GM10266 (cell line): Measurements from ENCODE around the gene THADA.

Experiments used
- DNase-seq: peaks from one replicate; pipeline ENCODE4 v3.0.0; 2012; ENCODE audit errors: extremely low spot score
- TF ChIP-seq, protein P1 (sequence below): IDR thresholded peaks from 2 replicates; pipeline ENCODE4 v1.5.1; 2012; ENCODE audit warnings: mild to moderate bottlenecking, low read depth; ENCODE audit not compliant: control insufficient read depth, insufficient read depth; ENCODE audit errors: missing control alignments

Gene THADA

DNA sequence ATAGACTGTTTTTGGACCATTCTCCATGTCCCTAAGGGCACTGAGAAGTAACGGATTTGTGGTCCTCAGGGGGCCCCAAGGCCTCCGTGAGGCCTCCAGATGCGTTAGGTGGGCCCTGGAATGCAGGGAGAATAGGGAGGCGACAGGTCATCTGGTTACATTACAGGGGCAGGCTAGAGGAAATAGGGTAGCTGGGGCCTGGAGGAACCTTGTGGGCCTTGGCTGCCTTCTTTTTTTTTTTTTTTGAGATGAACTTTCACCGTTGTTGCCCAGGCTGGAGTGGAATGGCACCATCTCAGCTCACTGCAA is 398.3 kb downstream of the THADA start:
- DNase-seq = no peak
- TF ChIP-seq, protein P1, sequence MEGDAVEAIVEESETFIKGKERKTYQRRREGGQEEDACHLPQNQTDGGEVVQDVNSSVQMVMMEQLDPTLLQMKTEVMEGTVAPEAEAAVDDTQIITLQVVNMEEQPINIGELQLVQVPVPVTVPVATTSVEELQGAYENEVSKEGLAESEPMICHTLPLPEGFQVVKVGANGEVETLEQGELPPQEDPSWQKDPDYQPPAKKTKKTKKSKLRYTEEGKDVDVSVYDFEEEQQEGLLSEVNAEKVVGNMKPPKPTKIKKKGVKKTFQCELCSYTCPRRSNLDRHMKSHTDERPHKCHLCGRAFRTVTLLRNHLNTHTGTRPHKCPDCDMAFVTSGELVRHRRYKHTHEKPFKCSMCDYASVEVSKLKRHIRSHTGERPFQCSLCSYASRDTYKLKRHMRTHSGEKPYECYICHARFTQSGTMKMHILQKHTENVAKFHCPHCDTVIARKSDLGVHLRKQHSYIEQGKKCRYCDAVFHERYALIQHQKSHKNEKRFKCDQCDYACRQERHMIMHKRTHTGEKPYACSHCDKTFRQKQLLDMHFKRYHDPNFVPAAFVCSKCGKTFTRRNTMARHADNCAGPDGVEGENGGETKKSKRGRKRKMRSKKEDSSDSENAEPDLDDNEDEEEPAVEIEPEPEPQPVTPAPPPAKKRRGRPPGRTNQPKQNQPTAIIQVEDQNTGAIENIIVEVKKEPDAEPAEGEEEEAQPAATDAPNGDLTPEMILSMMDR = no peak

DNA sequence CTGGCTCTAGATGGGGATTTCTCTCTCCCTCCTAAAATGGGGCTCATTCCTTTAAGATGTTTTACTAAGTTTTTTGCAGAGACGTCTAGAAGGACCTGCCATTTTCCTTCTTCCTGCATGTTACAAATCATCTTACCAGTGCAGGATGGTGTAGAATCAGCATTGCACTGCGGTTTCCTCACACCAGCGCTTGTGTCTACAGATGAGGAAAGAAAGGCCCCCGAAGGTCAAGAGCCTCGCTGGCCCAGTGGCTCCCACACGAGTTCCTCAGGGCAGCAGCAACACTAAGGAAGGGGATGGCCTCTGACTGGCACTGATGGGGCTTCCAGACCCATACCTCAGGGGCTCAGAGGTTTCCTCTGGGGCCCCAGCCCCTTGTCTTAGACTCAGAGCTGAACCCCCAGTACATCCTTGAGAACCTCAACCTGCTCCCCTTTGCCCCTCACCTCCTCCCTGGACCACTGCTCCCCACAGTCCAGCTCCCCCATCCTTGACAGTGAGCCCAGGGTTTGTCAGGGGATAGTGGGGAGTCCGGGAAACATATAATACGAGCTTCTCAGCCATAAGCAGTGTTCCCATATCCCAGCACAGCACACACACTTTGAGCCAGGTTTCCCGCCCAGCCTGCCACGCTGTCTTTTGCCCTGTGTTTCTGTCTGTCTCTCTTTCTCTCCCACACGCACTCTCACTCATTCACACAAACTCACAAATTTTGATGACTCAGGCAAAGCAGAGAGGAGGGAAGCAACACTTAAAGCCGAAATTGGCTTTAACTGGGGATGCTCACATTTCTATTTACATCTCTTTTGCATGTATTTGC is 398.9 kb downstream of the THADA start:
- no peak for DNase-seq
- TF ChIP-seq, protein P1 = no peak

DNA sequence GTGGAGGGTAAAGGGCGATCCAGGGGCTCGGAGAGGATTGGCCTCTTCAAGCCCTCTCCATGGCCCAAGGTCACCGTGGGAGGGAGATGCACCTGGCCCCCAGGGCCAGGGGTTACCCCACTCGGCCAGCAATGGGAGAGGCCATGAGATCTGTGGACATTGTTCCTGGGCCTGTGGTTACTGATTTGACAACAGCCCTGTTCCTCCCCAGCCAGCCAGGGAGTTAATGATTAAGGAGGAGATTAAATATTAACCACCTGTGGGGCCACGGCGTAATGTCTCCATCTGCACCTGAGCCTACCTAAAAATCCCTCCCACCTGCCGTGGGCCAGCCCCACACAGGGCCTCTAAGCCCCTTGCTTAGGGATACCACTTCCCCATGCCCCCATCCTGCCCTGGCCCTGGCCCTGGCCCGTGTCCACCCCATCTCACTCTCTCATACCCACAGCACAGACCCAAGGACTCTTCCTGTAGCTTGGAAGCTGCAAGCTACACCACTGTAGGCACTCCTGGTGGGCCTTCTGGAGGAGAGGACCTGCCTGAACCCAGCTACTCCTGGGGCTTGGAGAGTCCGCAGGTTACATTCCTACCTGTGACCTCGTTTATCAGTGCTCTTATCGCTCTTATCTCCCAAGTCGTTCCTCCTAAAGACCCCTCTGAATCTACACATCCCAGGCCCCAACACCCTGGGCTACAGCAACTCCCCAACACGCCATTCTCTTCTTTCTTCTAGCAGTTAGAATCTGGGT is 401.5 kb downstream of the THADA start:
- DNase-seq = no peak
- TF ChIP-seq, protein P1 = no peak

DNA sequence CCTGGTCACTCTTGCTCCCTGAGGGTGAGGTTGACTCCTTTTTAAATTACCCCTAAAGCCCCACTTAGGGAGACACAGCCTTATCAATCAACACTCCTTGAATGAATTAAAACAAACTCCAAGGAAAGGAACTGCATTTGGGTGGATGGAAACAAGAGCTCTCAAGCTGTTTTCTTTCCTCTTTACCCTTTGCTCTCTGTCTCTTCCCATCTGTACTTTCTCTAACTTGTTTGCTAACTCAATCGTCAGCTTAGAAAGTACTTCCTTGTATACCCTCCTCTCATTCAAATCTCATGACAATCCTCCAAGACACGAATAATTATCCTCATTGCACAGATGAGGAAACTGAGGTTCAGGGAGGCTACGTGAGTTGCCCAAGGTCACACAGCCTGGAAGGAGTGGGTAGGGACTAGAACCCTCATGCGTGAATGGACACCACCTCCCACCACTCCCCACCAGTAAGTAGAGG is 402.2 kb downstream of the THADA start:
- no peak for DNase-seq
- TF ChIP-seq, protein P1 = no peak

DNA sequence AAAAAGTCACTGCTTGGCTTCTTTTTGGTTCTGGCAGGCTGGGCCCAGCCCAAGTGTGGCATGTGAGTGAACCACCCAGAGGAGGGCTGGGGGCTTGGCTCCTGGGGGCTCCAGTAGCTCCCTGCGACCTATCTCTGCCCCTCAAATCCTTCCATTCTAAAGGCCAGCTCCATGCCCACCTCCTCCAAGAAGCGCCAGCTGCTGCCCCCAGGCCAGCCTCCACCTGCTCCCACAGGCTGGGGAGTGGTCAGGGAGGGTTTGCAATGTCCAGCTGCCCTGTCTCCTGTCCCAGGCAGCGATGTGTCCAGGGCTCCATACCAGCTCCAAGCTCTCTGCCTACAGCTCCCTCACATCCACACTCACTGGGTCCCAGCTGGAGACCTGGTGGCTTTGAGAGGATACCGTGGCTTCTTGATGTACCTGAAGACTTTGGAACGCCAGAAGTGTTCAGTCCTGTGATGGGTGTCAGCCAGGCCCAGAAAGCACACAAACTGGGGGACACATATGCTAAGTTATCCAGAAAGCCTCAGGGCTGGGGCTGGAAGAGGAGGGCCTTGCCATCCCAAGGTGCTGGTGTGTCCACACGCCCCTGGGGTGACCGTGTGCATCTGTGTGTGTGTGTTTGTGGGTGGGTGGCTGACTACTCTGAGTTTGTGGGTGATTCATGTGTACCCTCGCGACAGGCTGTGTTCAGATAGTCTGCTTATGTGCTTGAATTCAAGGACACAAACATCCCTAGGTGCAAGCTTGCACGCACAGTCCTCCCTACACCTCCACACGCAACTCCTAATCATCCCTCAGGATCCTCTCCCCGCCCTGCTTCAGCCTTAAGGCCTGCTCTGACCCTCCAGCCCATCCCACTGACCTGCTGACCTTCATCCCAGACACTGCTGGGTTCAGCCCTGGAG is 402.8 kb downstream of the THADA start:
- TF ChIP-seq, protein P1 = no peak
- DNase-seq = no peak

DNA sequence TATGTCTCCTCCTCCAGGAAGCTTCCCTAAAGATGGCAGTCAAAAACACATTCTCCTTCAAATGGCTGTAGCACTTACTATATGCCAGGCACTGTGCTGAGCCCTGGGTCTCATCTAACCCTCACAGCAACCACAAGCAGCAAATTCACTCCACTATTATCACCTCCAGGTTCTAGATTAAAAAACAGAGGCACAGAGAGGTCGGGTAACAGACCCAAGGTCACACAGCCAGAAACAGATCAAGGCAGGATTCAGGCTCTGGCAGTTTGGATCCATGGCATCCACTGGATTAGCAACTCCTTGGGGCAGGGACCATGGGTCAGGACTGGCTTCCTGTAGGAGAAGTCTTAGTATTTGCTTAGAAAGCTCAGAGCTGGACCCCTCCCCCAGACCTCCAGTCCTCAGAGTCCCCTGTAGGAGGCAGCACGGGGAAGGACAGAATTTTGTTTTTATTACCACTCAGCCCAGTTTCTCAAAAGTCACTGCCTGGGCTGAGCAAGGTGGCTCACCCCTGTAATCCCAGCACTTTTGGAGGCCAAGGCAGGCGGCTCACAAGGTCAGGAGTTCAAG is 403.8 kb downstream of the THADA start:
- no peak for DNase-seq
- TF ChIP-seq, protein P1 = no peak
